Measurements from ENCODE around the gene PPARD. TPM values are rescaled to one million over a fixed set of nuclear protein-coding genes. Genes with fewer than 3 reads are reported as not detected.

The PPARD gene
- total RNA-seq, 1 donor from 2014 or later, result 9.9 TPM

- no peak overlapping the region for H3K4me2 ChIP-seq (ENCODE audit: low read length)
- Mint-ChIP-seq H3K27me3 (ENCODE audit: low read depth, unreplicated experiment) (peaks cover 2% of the 10 kb centered on the region), H3K36me3 (ENCODE audit: low read depth, unreplicated experiment) (peaks cover 6% of the 10 kb centered on the region), H3K27ac (ENCODE audit: unreplicated experiment) (no peak overlapping the region), H3K4me1 (ENCODE audit: low read depth, unreplicated experiment) (peaks cover 18% of the 10 kb centered on the region), H3K4me3 (ENCODE audit: unreplicated experiment) (no peak overlapping the region), H3K9me3 (ENCODE audit: unreplicated experiment) (peaks cover 2% of the 10 kb centered on the region)
- H3K27ac ChIP-seq (ENCODE audit: low read depth, low read length), result no peak overlapping the region
- no peak overlapping the region for H3K9ac ChIP-seq (ENCODE audit: low read length)
- TF ChIP-seq EZH2 (IDR thresholded peaks at IDR 0.05; ENCODE audit: insufficient read depth, low read length), result no peak
- TF ChIP-seq, protein P1, sequence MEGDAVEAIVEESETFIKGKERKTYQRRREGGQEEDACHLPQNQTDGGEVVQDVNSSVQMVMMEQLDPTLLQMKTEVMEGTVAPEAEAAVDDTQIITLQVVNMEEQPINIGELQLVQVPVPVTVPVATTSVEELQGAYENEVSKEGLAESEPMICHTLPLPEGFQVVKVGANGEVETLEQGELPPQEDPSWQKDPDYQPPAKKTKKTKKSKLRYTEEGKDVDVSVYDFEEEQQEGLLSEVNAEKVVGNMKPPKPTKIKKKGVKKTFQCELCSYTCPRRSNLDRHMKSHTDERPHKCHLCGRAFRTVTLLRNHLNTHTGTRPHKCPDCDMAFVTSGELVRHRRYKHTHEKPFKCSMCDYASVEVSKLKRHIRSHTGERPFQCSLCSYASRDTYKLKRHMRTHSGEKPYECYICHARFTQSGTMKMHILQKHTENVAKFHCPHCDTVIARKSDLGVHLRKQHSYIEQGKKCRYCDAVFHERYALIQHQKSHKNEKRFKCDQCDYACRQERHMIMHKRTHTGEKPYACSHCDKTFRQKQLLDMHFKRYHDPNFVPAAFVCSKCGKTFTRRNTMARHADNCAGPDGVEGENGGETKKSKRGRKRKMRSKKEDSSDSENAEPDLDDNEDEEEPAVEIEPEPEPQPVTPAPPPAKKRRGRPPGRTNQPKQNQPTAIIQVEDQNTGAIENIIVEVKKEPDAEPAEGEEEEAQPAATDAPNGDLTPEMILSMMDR (IDR thresholded peaks at IDR 0.05; ENCODE audit: insufficient read depth, low read depth, low read length), result no peak
- H2AFZ ChIP-seq (ENCODE audit: low read depth, low read length), result no peak overlapping the region
- no peak for FAIRE-seq
- no peaks in the 10 kb centered on the region for H3K9me3 ChIP-seq (ENCODE audit: insufficient read depth, low read depth, low read length)
- H3K4me3 ChIP-seq (ENCODE audit: insufficient read depth, low read depth, low read length), result no peak overlapping the region
- H3K79me2 ChIP-seq (ENCODE audit: insufficient read depth, low read length), result peaks cover 51% of the 10 kb centered on the region
- DNase-seq (ENCODE audit: low read depth), result no peak
- peaks cover 53% of the 10 kb centered on the region for H3K4me1 ChIP-seq (ENCODE audit: insufficient read depth, low read length)
- no peaks in the 10 kb centered on the region for H3K27me3 ChIP-seq (ENCODE audit: insufficient read depth, low read length)
- H4K20me1 ChIP-seq (ENCODE audit: insufficient read depth, low read length), result peaks cover 4% of the 10 kb centered on the region
- no peaks in the 10 kb centered on the region for H3K36me3 ChIP-seq (ENCODE audit: insufficient read depth, low read length)
These were observed 50.7 kb downstream of the PPARD start for GRCh38 chr6:35392773-35393672.

GRCh38 chr6:35396991-35397390 lies 54.6 kb downstream of the PPARD start:
- peak overlapping the region; percentile 53 for H3K27ac Mint-ChIP-seq (ENCODE audit: unreplicated experiment)
- no peak for DNase-seq (ENCODE audit: low read depth)

More at GRCh38 chr6:35396991-35397390, 54.6 kb downstream of the PPARD start:
- Histone ChIP-seq H3K4me3 (ENCODE audit: insufficient read depth, low read depth, low read length) (no peak overlapping the region), H3K4me2 (ENCODE audit: low read length) (no peak overlapping the region), H3K27me3 (ENCODE audit: insufficient read depth, low read length) (no peaks in the 10 kb centered on the region), H4K20me1 (ENCODE audit: insufficient read depth, low read length) (peaks cover 19% of the 10 kb centered on the region), H3K9ac (ENCODE audit: low read length) (no peak overlapping the region), H3K79me2 (ENCODE audit: insufficient read depth, low read length) (peaks cover 40% of the 10 kb centered on the region), H3K27ac (ENCODE audit: low read depth, low read length) (no peak overlapping the region), H3K36me3 (ENCODE audit: insufficient read depth, low read length) (peaks cover 2% of the 10 kb centered on the region), H2AFZ (ENCODE audit: low read depth, low read length) (no peak overlapping the region), H3K9me3 (ENCODE audit: insufficient read depth, low read depth, low read length) (no peaks in the 10 kb centered on the region), H3K4me1 (ENCODE audit: insufficient read depth, low read length) (peaks cover 38% of the 10 kb centered on the region)
- peaks cover 10% of the 10 kb centered on the region for H3K36me3 Mint-ChIP-seq (ENCODE audit: low read depth, unreplicated experiment)
- no peak overlapping the region for H3K4me3 Mint-ChIP-seq (ENCODE audit: unreplicated experiment)
- peaks cover 17% of the 10 kb centered on the region for H3K4me1 Mint-ChIP-seq (ENCODE audit: low read depth, unreplicated experiment)
- peaks cover 8% of the 10 kb centered on the region for H3K27me3 Mint-ChIP-seq (ENCODE audit: low read depth, unreplicated experiment)
- peaks cover 2% of the 10 kb centered on the region for H3K9me3 Mint-ChIP-seq (ENCODE audit: unreplicated experiment)
- FAIRE-seq, result no peak
- no peak for TF ChIP-seq EZH2 (IDR thresholded peaks at IDR 0.05; ENCODE audit: insufficient read depth, low read length)
- TF ChIP-seq, protein P1 (IDR thresholded peaks at IDR 0.05; ENCODE audit: insufficient read depth, low read depth, low read length), result no peak
